ENCODE data around the gene ARFIP2. TPM values are rescaled to one million over a fixed set of nuclear protein-coding genes. Genes with fewer than 3 reads are reported as not detected.

ARFIP2 gene
- polyA plus RNA-seq, 1 of the 3 experiments (the other 2 are of a cell fraction) = 128 TPM

GRCh38 chr11:6457581-6458320, 23.4 kb downstream of the ARFIP2 start:
- Histone ChIP-seq H4K20me1 (ENCODE audit: insufficient read depth) (no peaks in the 10 kb centered on the region), H3K36me3 (replicated peaks in 1 of 2; ENCODE audit: control insufficient read depth in 1 of 2, insufficient read depth in 2 of 2, low read length in 1 of 2) (peaks cover 19 to 49% of the 10 kb centered on the region in 2 experiments), H3K9me3 (no peaks in the 10 kb centered on the region), H3K4me1 (ENCODE audit: control insufficient read depth in 1 of 2, insufficient read depth in 2 of 2, low read depth in 1 of 2, low read length in 1 of 2) (no peaks in the 10 kb centered on the region), H3F3A (replicated peaks; ENCODE audit: insufficient read depth) (no peaks in the 10 kb centered on the region), H2AFZ (ENCODE audit: low read depth) (no peak overlapping the region), H3K9ac (no peak overlapping the region), H3K27me3 (ENCODE audit: insufficient read depth) (no peaks in the 10 kb centered on the region), H3K27ac (ENCODE audit: low read depth in 2 of 2, low read length in 1 of 2) (no peak overlapping the region), H3K4me3 (ENCODE audit: low read depth in 2 of 2, low read length in 1 of 2) (no peak overlapping the region), H3K4me2 (no peak overlapping the region), H3K79me2 (ENCODE audit: insufficient read depth) (no peaks in the 10 kb centered on the region), H3K9me2 (no peaks in the 10 kb centered on the region)
- POLR2A ChIA-PET = no interaction called here
- CTCF ChIA-PET = interaction anchor here (6.2 kb wide), 1 partner anchor 14 kb away, joined by 51 read pairs; no protein-coding TSS in a partner anchor
- TF ChIP-seq RXRA (IDR thresholded peaks at IDR 0.05; ENCODE audit: borderline replicate concordance, low read depth) = no peak
- WGBS (ENCODE audit: low lambda C conversion rate) = 97% methylated on average over 19 of the region's 26 CpGs
- DNase-seq = no peak

GRCh38 chr11:6456361-6457073, 24.6 kb downstream of the ARFIP2 start:
- peaks cover 9 to 55% of the 10 kb centered on the region in 2 experiments for H3K36me3 ChIP-seq (replicated peaks in 1 of 2; ENCODE audit: control insufficient read depth in 1 of 2, insufficient read depth in 2 of 2, low read length in 1 of 2)
- ChIA-PET POLR2A (no interaction called here), CTCF (interaction anchor here (2.5 to 6.2 kb wide), 2 partner anchors 13 to 77 kb away, joined by 14 to 51 read pairs; no protein-coding TSS in a partner anchor)
- no peak for DNase-seq
- no peaks in the 10 kb centered on the region for H4K20me1 ChIP-seq (ENCODE audit: insufficient read depth)
- no peaks in the 10 kb centered on the region for H3K4me1 ChIP-seq (ENCODE audit: control insufficient read depth in 1 of 2, insufficient read depth in 2 of 2, low read depth in 1 of 2, low read length in 1 of 2)
- WGBS (ENCODE audit: low lambda C conversion rate) = 94% methylated on average over 16 of the region's 56 CpGs
- H3F3A ChIP-seq (replicated peaks; ENCODE audit: insufficient read depth) = no peaks in the 10 kb centered on the region
- no peak overlapping the region for H2AFZ ChIP-seq (ENCODE audit: low read depth)
- TF ChIP-seq NRF1 (IDR thresholded peaks at IDR 0.05; ENCODE audit: low read depth, low read length) = no peak
- no peak for TF ChIP-seq TCF12 (IDR thresholded peaks at IDR 0.05)
- TF ChIP-seq ZBTB33 (IDR thresholded peaks at IDR 0.05; ENCODE audit: borderline replicate concordance, low read depth) = no peak
- TF ChIP-seq MXI1 (IDR thresholded peaks at IDR 0.05; ENCODE audit: low read depth, low read length) = no peak
- TF ChIP-seq CHD2 (IDR thresholded peaks at IDR 0.05; ENCODE audit: low read length, partially characterized antibody) = no peak
- H3K4me2 ChIP-seq = no peak overlapping the region
- H3K27me3 ChIP-seq (ENCODE audit: insufficient read depth) = no peaks in the 10 kb centered on the region
- H3K9me2 ChIP-seq = no peaks in the 10 kb centered on the region
- no peak overlapping the region for H3K27ac ChIP-seq (ENCODE audit: low read depth in 2 of 2, low read length in 1 of 2)
- no peak overlapping the region for H3K9ac ChIP-seq
- no peak overlapping the region for H3K4me3 ChIP-seq (ENCODE audit: low read depth in 2 of 2, low read length in 1 of 2)
- no peaks in the 10 kb centered on the region for H3K79me2 ChIP-seq (ENCODE audit: insufficient read depth)
- no peaks in the 10 kb centered on the region for H3K9me3 ChIP-seq

GRCh38 chr11:6455070-6455469, 26.1 kb downstream of the ARFIP2 start:
- 78% methylated on average over 2 of the region's 2 CpGs for WGBS (ENCODE audit: low lambda C conversion rate)
- H2AFZ ChIP-seq (ENCODE audit: low read depth) = no peak overlapping the region
- no peaks in the 10 kb centered on the region for H3K79me2 ChIP-seq (ENCODE audit: insufficient read depth)
- H3K4me3 ChIP-seq (ENCODE audit: low read depth in 2 of 2, low read length in 1 of 2) = no peak overlapping the region
- H3F3A ChIP-seq (replicated peaks; ENCODE audit: insufficient read depth) = no peaks in the 10 kb centered on the region
- no peaks in the 10 kb centered on the region for H3K4me1 ChIP-seq (ENCODE audit: control insufficient read depth in 1 of 2, insufficient read depth in 2 of 2, low read depth in 1 of 2, low read length in 1 of 2)
- H3K4me2 ChIP-seq = no peak overlapping the region
- ChIA-PET POLR2A (no interaction called here), CTCF (interaction anchor here (0.7 to 6.2 kb wide), 6 partner anchors 9 to 251 kb away, joined by 3 to 51 read pairs (median 9); no protein-coding TSS in a partner anchor)
- peaks cover 15 to 69% of the 10 kb centered on the region in 2 experiments for H3K36me3 ChIP-seq (replicated peaks in 1 of 2; ENCODE audit: control insufficient read depth in 1 of 2, insufficient read depth in 2 of 2, low read length in 1 of 2)
- H3K27me3 ChIP-seq (ENCODE audit: insufficient read depth) = no peaks in the 10 kb centered on the region
- DNase-seq = no peak
- no peak overlapping the region for H3K9ac ChIP-seq
- H4K20me1 ChIP-seq (ENCODE audit: insufficient read depth) = no peaks in the 10 kb centered on the region
- H3K9me3 ChIP-seq = no peaks in the 10 kb centered on the region
- H3K9me2 ChIP-seq = no peaks in the 10 kb centered on the region
- no peak for TF ChIP-seq ZBTB33 (IDR thresholded peaks at IDR 0.05; ENCODE audit: borderline replicate concordance, low read depth)
- TF ChIP-seq FOXM1 (IDR thresholded peaks at IDR 0.05; ENCODE audit: low read depth) = no peak
- TF ChIP-seq SIN3A (IDR thresholded peaks at IDR 0.05; ENCODE audit: borderline replicate concordance, low read depth, low read length) = no peak
- TF ChIP-seq RCOR1 (IDR thresholded peaks at IDR 0.05; ENCODE audit: low read length) = no peak
- no peak for TF ChIP-seq SMC3 (IDR thresholded peaks at IDR 0.05; ENCODE audit: low read depth, low read length)
- no peak for TF ChIP-seq RAD21 (IDR thresholded peaks at IDR 0.05; ENCODE audit: low read length)
- no peak overlapping the region for H3K27ac ChIP-seq (ENCODE audit: low read depth in 2 of 2, low read length in 1 of 2)
